Measurements from ENCODE around the gene MAPK8IP3.
A peak's percentile ranks its signal among the peaks of the same experiment; 100 is the strongest.
"Not testable (repeated sequence)": the region's sequence is repeated elsewhere in the genome, so short reads cannot be mapped to it uniquely, and the experiment has no call there.

The MAPK8IP3 gene

GRCh38 chr16:1701216-1701878 lies 4.6 kb upstream of the MAPK8IP3 start:
- no peak for DNase-seq (ENCODE audit: low read depth)

GRCh38 chr16:1705324-1705687 lies 689 bp upstream of the MAPK8IP3 start:
- DNase-seq (ENCODE audit: low read depth), result not testable (repeated sequence)
- H3K4me3 ChIP-seq (ENCODE audit: low read length), result peak overlapping the region; percentile 83

More at GRCh38 chr16:1701216-1701878, 4.6 kb upstream of the MAPK8IP3 start:
- TF ChIP-seq CTCF (conservative IDR thresholded peaks at IDR 0.05; ENCODE audit: low read depth, low read length), result no peak
- no peak overlapping the region for H3K4me3 ChIP-seq (ENCODE audit: low read length)

- peak overlapping the region; percentile 90 for H3K4me3 ChIP-seq (ENCODE audit: low read length)
- no peak for TF ChIP-seq CTCF (conservative IDR thresholded peaks at IDR 0.05; ENCODE audit: low read depth, low read length)
- DNase-seq (ENCODE audit: low read depth), result no peak
These were observed 594 bp downstream of the MAPK8IP3 start for GRCh38 chr16:1706386-1707192.

GRCh38 chr16:1707193-1707790 lies 1.3 kb downstream of the MAPK8IP3 start:
- no peak for TF ChIP-seq CTCF (conservative IDR thresholded peaks at IDR 0.05; ENCODE audit: low read depth, low read length)
- H3K4me3 ChIP-seq (ENCODE audit: low read length), result peak overlapping the region; percentile 90

GRCh38 chr16:1708083-1708767 lies 2.2 kb downstream of the MAPK8IP3 start:
- no peak for DNase-seq (ENCODE audit: low read depth)
- H3K4me3 ChIP-seq (ENCODE audit: low read length), result peak overlapping the region; percentile 90
- no peak for TF ChIP-seq CTCF (conservative IDR thresholded peaks at IDR 0.05; ENCODE audit: low read depth, low read length)

More at GRCh38 chr16:1707193-1707790, 1.3 kb downstream of the MAPK8IP3 start:
- DNase-seq (ENCODE audit: low read depth), result no peak

- no peak overlapping the region for H3K4me3 ChIP-seq (ENCODE audit: low read length)
- TF ChIP-seq CTCF (conservative IDR thresholded peaks at IDR 0.05; ENCODE audit: low read depth, low read length), result no peak
- no peak for DNase-seq (ENCODE audit: low read depth)
These were observed 2.8 kb downstream of the MAPK8IP3 start for GRCh38 chr16:1708768-1709180.

GRCh38 chr16:1709356-1709755 lies 3.4 kb downstream of the MAPK8IP3 start:
- DNase-seq (ENCODE audit: low read depth), result no peak
- no peak overlapping the region for H3K4me3 ChIP-seq (ENCODE audit: low read length)
- TF ChIP-seq CTCF (conservative IDR thresholded peaks at IDR 0.05; ENCODE audit: low read depth, low read length), result no peak

All from retinal pigment epithelial cell (primary cell).